GM13977 (cell line): Measurements from ENCODE around the gene TOMM7.

Experiments used
- DNase-seq: peaks from one replicate; pipeline ENCODE4 v3.0.0; 2012; ENCODE audit warnings: low spot score
- CTCF ChIP-seq: IDR thresholded peaks from 2 replicates; pipeline ENCODE4 v1.5.1; 2012; ENCODE audit warnings: mild to moderate bottlenecking, control low read depth; ENCODE audit not compliant: insufficient read depth; ENCODE audit errors: extremely low read depth, missing control alignments
- in situ Hi-C: fragments of 300-500 bp; cut with MboI; formaldehyde crosslinking; loops from one replicate; pipeline ENCODE4 v1.12.0; 2022; ENCODE audit warnings: low sequenced_read_pairs, low pct_unique_long_range_greater_than_20kb, mixed read lengths, inconsistent platforms; ENCODE audit not compliant: unreplicated experiment

TOMM7 gene

DNA sequence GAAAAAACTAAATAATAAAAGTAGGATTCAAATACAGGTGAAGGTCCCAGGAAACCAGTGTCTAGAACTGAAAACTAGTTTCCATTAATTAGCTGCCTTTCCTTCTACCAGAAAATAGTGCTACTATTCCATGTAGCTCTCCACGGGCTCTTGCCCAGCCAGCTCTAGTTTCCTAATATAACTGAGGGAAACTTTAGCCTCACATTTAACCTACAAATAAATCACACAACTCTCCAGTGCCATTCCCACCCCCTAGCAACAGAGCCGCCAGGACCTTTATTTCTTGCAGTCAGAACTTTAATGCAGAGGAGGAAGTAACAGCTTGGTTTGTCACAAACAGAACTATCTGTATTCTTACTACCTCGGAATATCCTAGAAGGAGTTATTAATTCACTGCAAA, 10.3 kb downstream of the TOMM7 start:
- no peak for DNase-seq
- in situ Hi-C loops: no loop called here
- TF ChIP-seq CTCF: no peak

DNA sequence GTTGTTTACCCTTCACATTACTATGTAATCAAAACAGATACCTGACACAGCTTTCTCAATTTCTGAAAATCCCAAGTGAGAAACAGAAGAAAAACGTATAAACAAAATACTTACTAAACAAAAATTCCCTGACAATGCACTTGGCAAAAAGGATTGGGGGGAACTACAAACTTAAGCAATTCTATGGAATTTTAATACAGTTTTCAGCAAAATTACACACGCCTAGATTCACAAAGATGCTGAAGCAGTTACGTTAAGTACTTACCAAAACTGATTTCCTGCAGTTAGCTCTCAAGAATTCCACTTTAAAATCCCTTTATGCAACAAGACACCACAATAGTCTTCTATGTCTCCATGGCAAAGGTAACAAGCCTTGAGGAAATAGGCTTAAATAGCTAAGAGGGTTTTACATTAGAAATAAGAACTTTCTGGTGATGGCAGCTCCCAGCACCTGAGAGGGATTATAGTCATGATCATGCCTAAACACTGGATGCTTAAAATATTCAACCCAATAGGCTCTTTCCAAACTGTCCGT, 10.8 kb downstream of the TOMM7 start:
- DNase-seq: no peak
- no peak for TF ChIP-seq CTCF
- in situ Hi-C loops: no loop called here

GRCh38 chr7:22810843-22811242, 11.8 kb downstream of the TOMM7 start:
- in situ Hi-C loops: no loop called here
- no peak for DNase-seq
- TF ChIP-seq CTCF: no peak

DNA sequence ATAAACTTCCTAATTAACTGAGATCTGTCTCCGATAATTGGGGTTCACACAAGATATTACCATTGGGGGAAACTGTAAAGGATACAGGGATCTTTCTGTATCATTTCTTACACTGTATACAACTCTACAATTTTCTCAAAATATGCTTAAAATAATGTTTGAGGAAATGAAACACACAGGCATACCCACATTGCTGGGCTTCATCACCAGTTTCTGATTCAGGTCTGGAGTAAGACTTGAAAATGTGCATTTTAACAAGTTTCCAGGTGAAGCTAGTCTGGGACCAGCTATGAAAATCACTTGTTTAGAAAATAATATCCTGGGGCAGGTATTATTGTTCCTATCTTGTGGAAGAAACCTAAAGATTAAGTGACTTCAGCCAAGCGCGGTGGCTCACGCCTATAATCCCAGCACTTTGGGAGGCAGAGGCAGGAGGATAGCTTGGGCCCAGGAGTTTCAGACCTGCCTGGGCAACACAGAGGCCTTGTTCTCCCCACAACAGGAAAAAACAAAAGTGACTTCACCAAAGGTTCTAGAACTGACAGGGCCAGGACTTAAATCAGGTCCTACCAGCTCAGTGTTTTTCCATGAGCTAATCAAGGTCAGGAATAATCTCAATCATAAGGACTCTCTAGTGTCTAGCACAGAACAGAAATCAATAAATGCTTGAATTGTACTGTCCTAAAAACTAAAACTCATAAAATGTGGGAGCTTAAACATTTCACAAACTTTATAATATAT, 12.6 kb downstream of the TOMM7 start:
- no peak for DNase-seq
- in situ Hi-C loops: no loop called here
- no peak for TF ChIP-seq CTCF

DNA sequence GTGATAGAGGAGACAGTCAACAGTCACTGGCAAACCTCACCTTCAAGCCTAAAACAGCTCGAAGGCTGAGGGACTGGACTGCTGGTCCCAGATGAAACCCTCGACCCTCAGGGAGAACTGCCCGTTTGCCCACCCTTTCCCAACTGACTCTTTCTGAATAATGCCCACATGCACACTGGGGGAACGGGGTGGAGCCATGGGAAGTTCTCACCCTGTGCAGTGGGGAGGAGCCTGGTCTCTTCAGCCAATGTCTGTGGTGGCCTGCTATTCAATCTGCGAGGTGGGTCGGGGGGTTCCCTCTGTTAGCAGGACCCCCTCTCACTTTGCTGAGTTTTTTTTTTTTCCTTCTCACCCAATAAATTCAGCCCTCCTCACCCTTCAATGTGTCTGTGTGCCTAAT, 14.5 kb downstream of the TOMM7 start:
- in situ Hi-C loops: no loop called here

GRCh38 chr7:22806752-22807151, 15.9 kb downstream of the TOMM7 start:
- in situ Hi-C loops: no loop called here
- no peak for TF ChIP-seq CTCF

More for the DNA sequence above, 14.5 kb downstream of the TOMM7 start:
- DNase-seq: no peak
- no peak for TF ChIP-seq CTCF

More at GRCh38 chr7:22806752-22807151, 15.9 kb downstream of the TOMM7 start:
- DNase-seq: no peak
